SK-N-SH treated with all-trans-retinoic acid at 6 μM for 48 hours (cell line): Measurements from ENCODE around the gene ADGRA3.

ENCODE experiments used
- ARNTL ChIP-seq: fragments of 450-650 bp; formaldehyde crosslinking; IDR thresholded peaks from 2 replicates; pipeline ENCODE4 v1.5.0; 2020; ENCODE audit warnings: low read depth, mild to moderate bottlenecking, moderate library complexity, borderline replicate concordance
- CREB5 ChIP-seq: fragments of 250-450 bp; sonication (Bioruptor Pico); IDR thresholded peaks from 2 replicates; pipeline ENCODE4 v1.5.1; 2020; ENCODE audit warnings: low read depth, mild to moderate bottlenecking, moderate library complexity
- CSDC2 ChIP-seq: fragments of 250-450 bp; sonication (Bioruptor Pico); IDR thresholded peaks from 2 replicates; pipeline ENCODE4 v1.5.0; 2020; ENCODE audit warnings: mild to moderate bottlenecking, moderate library complexity
- CSRNP3 ChIP-seq: fragments of 250-450 bp; sonication (Bioruptor Pico); IDR thresholded peaks from 2 replicates; pipeline ENCODE4 v1.5.1; 2021; ENCODE audit warnings: mild to moderate bottlenecking, moderate library complexity
- ESRRG ChIP-seq: fragments of 250-450 bp; sonication (Bioruptor Pico); IDR thresholded peaks from 2 replicates; pipeline ENCODE4 v1.6.1; 2021; ENCODE audit warnings: mild to moderate bottlenecking
- TCF4 ChIP-seq: fragments of 250-450 bp; sonication (Bioruptor Pico); IDR thresholded peaks from 2 replicates; pipeline ENCODE4 v1.8.0; 2021; ENCODE audit warnings: mild to moderate bottlenecking, moderate library complexity, borderline replicate concordance
- ZFP3 ChIP-seq: fragments of 250-450 bp; sonication (Bioruptor Pico); IDR thresholded peaks from 2 replicates; pipeline ENCODE4 v1.5.0; 2020; ENCODE audit warnings: mild to moderate bottlenecking, moderate library complexity
- ZFP30 ChIP-seq: fragments of 450-650 bp; formaldehyde crosslinking; IDR thresholded peaks from 2 replicates; pipeline ENCODE4 v1.5.0; 2022; ENCODE audit warnings: mild to moderate bottlenecking, moderate library complexity
- ZNF8 ChIP-seq: fragments of 450-650 bp; formaldehyde crosslinking; IDR thresholded peaks from 2 replicates; pipeline ENCODE4 v1.5.0; 2020; ENCODE audit warnings: mild to moderate bottlenecking, moderate library complexity

DNA sequence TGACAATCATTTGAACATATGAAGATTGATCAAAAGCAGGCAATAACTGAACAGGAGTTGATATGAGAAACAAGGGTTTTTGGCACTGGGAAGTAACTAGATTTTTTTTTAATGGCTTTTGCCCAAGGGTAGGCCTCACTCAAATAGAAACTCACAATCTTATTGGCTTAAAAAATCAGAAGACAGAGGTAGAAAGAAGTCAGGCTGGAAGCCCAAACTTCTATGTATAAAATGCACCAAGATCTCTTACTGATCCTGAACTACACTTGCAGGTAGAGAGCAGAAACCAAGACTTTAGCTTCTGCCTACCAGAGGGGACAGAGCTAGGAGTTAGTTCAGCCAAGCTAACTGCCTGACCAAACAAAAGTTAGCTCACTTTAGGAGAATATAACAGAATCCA, 74.9 kb downstream of the ADGRA3 start:
- TF ChIP-seq ARNTL (CRISPR knock-in tag) (no peak), ZNF8 (CRISPR knock-in tag) (no peak), CREB5 (CRISPR knock-in tag) (no peak), ESRRG (CRISPR knock-in tag) (no peak), TCF4 (CRISPR knock-in tag) (no peak), CSRNP3 (CRISPR knock-in tag) (no peak), ZFP30 (no peak), CSDC2 (no peak), ZFP3 (CRISPR knock-in tag) (no peak)
